ENCODE measurements around the gene MAML2. TPM values are rescaled to one million over a fixed set of nuclear protein-coding genes. Genes with fewer than 3 reads are reported as not detected.

Gene MAML2
- polyA plus RNA-seq, 3 donors, result 0.57 to 7.6 (median 1.2) TPM

DNA sequence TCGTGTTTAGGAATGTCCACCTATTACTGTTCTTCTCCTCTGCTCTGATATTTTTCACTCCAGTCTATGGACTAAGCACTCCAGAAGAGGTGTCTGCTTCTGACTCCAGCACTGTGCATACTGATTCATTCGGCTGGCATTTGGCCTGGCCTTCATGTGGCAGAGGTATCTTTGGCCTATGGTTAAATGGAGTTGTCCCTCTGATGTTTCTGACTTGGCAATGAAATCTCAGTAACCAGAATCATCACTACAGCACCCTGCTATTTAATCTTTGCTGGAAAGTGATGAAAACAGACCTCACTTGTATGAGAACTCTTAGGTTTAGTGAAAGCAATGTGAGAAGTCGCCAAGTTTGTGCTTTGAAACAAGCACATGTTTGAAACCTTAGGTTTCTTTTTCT, 155.2 kb downstream of the MAML2 start:
- Histone ChIP-seq H3K4me2 (replicated peaks; ENCODE audit: extremely low read depth, low read length, poor library complexity, severe bottlenecking) (no peak overlapping the region), H3K9ac (ENCODE audit: insufficient read depth, low read length, poor library complexity, severe bottlenecking) (no peak overlapping the region), H3K9me3 (replicated peaks in 1 of 2; ENCODE audit: control insufficient read depth in 1 of 2, insufficient read depth in 1 of 2, low read length in 2 of 2) (no peaks in the 10 kb centered on the region), H3K27ac (ENCODE audit: low read depth in 1 of 2, low read length in 2 of 2) (peak overlapping the region in 1 of 2 donors; percentile 66), H3K79me2 (ENCODE audit: insufficient read depth, low read length) (no peaks in the 10 kb centered on the region), H4K20me1 (ENCODE audit: insufficient read depth, low read length) (no peaks in the 10 kb centered on the region), H3K4me1 (ENCODE audit: control insufficient read depth in 1 of 2, insufficient read depth in 2 of 2, low read length in 2 of 2) (peaks cover 17 to 21% of the 10 kb centered on the region in 2 donors), H2AFZ (ENCODE audit: insufficient read depth, low read depth, low read length, poor library complexity, severe bottlenecking) (no peak overlapping the region), H3K4me3 (replicated peaks in 1 of 3; ENCODE audit: low read depth in 2 of 3, low read length in 3 of 3) (no peak overlapping the region), H3K36me3 (replicated peaks in 1 of 2; ENCODE audit: control insufficient read depth in 1 of 2, insufficient read depth in 2 of 2, low read length in 2 of 2) (no peaks in the 10 kb centered on the region), H3K27me3 (ENCODE audit: control insufficient read depth in 2 of 2, insufficient read depth in 2 of 2, low read length in 2 of 2) (no peaks in the 10 kb centered on the region)
- peaks cover 0 to 2% (median 0%) of the 10 kb centered on the region in 7 donors for H3K9me3 Mint-ChIP-seq
- intact Hi-C loops (cut with micrococcal nuclease), result no loop called here
- TF ChIP-seq, protein P1, sequence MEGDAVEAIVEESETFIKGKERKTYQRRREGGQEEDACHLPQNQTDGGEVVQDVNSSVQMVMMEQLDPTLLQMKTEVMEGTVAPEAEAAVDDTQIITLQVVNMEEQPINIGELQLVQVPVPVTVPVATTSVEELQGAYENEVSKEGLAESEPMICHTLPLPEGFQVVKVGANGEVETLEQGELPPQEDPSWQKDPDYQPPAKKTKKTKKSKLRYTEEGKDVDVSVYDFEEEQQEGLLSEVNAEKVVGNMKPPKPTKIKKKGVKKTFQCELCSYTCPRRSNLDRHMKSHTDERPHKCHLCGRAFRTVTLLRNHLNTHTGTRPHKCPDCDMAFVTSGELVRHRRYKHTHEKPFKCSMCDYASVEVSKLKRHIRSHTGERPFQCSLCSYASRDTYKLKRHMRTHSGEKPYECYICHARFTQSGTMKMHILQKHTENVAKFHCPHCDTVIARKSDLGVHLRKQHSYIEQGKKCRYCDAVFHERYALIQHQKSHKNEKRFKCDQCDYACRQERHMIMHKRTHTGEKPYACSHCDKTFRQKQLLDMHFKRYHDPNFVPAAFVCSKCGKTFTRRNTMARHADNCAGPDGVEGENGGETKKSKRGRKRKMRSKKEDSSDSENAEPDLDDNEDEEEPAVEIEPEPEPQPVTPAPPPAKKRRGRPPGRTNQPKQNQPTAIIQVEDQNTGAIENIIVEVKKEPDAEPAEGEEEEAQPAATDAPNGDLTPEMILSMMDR (IDR thresholded peaks at IDR 0.05), result no peak
- peak overlapping the region in 2 of 7 donors; percentile 31 to 74 for H3K27ac Mint-ChIP-seq
- DNase-seq, result no peak
- no peaks in the 10 kb centered on the region for H3K36me3 Mint-ChIP-seq
- WGBS (ENCODE audit: insufficient coverage), result 100% methylated on average over 1 of the region's 3 CpGs
- H3K4me1 Mint-ChIP-seq, result peaks cover 28% of the 10 kb centered on the region
- H3K27me3 Mint-ChIP-seq (ENCODE audit: low read depth in 3 of 3), result no peaks in the 10 kb centered on the region
- no peak overlapping the region for H3K4me3 Mint-ChIP-seq

DNA sequence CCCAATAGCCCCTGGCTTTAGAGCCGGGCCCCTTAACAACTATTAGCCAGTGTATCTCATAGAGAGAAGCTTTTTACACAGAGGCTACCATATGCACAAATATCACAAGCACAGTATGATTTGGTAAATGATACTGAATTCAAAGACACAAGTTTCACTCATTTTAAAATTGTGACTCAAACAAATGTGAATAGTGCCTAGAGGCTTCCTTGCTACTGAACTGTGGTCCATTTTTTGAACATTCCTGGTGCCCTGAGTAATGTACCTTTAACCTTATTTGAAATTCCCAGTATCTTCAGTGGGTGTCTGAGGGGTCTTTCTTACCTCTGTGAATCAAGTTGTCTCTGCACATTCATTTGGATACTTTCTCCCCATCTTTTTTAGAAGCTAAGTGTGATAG, 156.2 kb downstream of the MAML2 start:
- no CpG with 5 or more reads among the region's 1 CpG for WGBS (ENCODE audit: insufficient coverage)
- H3K27ac ChIP-seq (ENCODE audit: low read depth in 1 of 2, low read length in 2 of 2), result no peak overlapping the region
- H3K79me2 ChIP-seq (ENCODE audit: insufficient read depth, low read length), result no peaks in the 10 kb centered on the region
- no peak overlapping the region for H3K4me3 Mint-ChIP-seq
- peaks cover 28% of the 10 kb centered on the region for H3K4me1 Mint-ChIP-seq
- intact Hi-C loops (cut with micrococcal nuclease), result no loop called here
- H3K4me3 ChIP-seq (replicated peaks in 1 of 3; ENCODE audit: low read depth in 2 of 3, low read length in 3 of 3), result no peak overlapping the region
- H4K20me1 ChIP-seq (ENCODE audit: insufficient read depth, low read length), result no peaks in the 10 kb centered on the region
- no peak overlapping the region for H3K27ac Mint-ChIP-seq
- TF ChIP-seq, protein P1 (IDR thresholded peaks at IDR 0.05), result no peak
- H3K27me3 Mint-ChIP-seq (ENCODE audit: low read depth in 3 of 3), result no peaks in the 10 kb centered on the region
- no peaks in the 10 kb centered on the region for H3K36me3 ChIP-seq (replicated peaks in 1 of 2; ENCODE audit: control insufficient read depth in 1 of 2, insufficient read depth in 2 of 2, low read length in 2 of 2)
- H3K36me3 Mint-ChIP-seq, result no peaks in the 10 kb centered on the region
- H3K9me3 Mint-ChIP-seq, result peaks cover 0 to 2% (median 0%) of the 10 kb centered on the region in 7 donors
- H3K4me2 ChIP-seq (replicated peaks; ENCODE audit: extremely low read depth, low read length, poor library complexity, severe bottlenecking), result no peak overlapping the region
- H3K4me1 ChIP-seq (ENCODE audit: control insufficient read depth in 1 of 2, insufficient read depth in 2 of 2, low read length in 2 of 2), result peaks cover 17 to 21% of the 10 kb centered on the region in 2 donors
- no peaks in the 10 kb centered on the region for H3K27me3 ChIP-seq (ENCODE audit: control insufficient read depth in 2 of 2, insufficient read depth in 2 of 2, low read length in 2 of 2)
- no peak overlapping the region for H2AFZ ChIP-seq (ENCODE audit: insufficient read depth, low read depth, low read length, poor library complexity, severe bottlenecking)
- DNase-seq, result no peak
- H3K9me3 ChIP-seq (replicated peaks in 1 of 2; ENCODE audit: control insufficient read depth in 1 of 2, insufficient read depth in 1 of 2, low read length in 2 of 2), result no peaks in the 10 kb centered on the region
- H3K9ac ChIP-seq (ENCODE audit: insufficient read depth, low read length, poor library complexity, severe bottlenecking), result no peak overlapping the region
